A549 treated with Mapracorat at 1 μM for 4 hours (cell line): ENCODE data around the gene MBD4. TPM values are rescaled to one million over a fixed set of nuclear protein-coding genes. Genes with fewer than 3 reads are reported as not detected.

Experiments used
- total RNA-seq: library from RNA; stranded (reverse); fragments of 200-300 nt; extraction: Qiagen RNA extraction; gene quantifications from 5 replicates; pipeline ENCODE4 v1.2.3, GENCODE V29; 2022

MBD4 gene
- 16.6 to 21.4 TPM (median 20.9 TPM) in 5 replicates for total RNA-seq

GRCh38 chr3:129439817-129440617 lies at the start of gene MBD4, which contains the start of gene IFT122:
TSS of gene MBD4 (minus strand) at chr3:129439948. CDS start at chr3:129439833, 115 bp downstream.
TSS of gene IFT122 (plus strand) at chr3:129440224. CDS start at chr3:129440331, 107 bp downstream.

GRCh38 chr3:129428376-129429079 lies 11.2 kb downstream of the MBD4 start, which contains the start of gene EFCAB12:
TSS of gene EFCAB12 (minus strand) at chr3:129428636. CDS start at chr3:129428488, 148 bp downstream.

Other genes starting within 250 kb of the MBD4 start
- 71.4 to 89.8 TPM (median 78.3 TPM) in 5 replicates for gene COPG1, start 190.3 kb downstream of the MBD4 start, total RNA-seq
- 39.3 to 46.9 TPM (median 42.5 TPM) in 5 replicates for gene HMCES, start 161.1 kb downstream of the MBD4 start, total RNA-seq
- gene EFCAB12, start 11.3 kb downstream of the MBD4 start, total RNA-seq: 0.59 to 0.95 TPM (median 0.85 TPM) in 5 replicates
- gene IFT122, start 276 bp upstream of the MBD4 start, total RNA-seq: 11.5 to 13.2 TPM (median 12.9 TPM) in 5 replicates
- not detected in 5 replicates for gene RHO, start 88.7 kb upstream of the MBD4 start, total RNA-seq
- gene H1-8, start 103.2 kb upstream of the MBD4 start, total RNA-seq: not detected in 5 replicates
- 81.7 to 104 TPM (median 95.4 TPM) in 5 replicates for gene PLXND1, start 166.7 kb upstream of the MBD4 start, total RNA-seq